ENCODE results near the gene IFT81. TPM values are rescaled to one million over a fixed set of nuclear protein-coding genes. Genes with fewer than 3 reads are reported as not detected.

The IFT81 gene
- total RNA-seq, 1 donor from 2014 or later, result 7.3 TPM

- no peaks in the 10 kb centered on the region for H3K4me1 ChIP-seq
- no peak for TF ChIP-seq CTCF (IDR thresholded peaks at IDR 0.05)
- no peak overlapping the region for H3K4me3 ChIP-seq
- no peaks in the 10 kb centered on the region for H3K27me3 ChIP-seq
- ATAC-seq, result no peak
- intact Hi-C loops (cut with DNase I), result no loop called here
- H3K36me3 ChIP-seq, result peaks cover 25% of the 10 kb centered on the region
- no peak overlapping the region for H3K27ac ChIP-seq
- no peak for DNase-seq
- no peaks in the 10 kb centered on the region for H3K9me3 ChIP-seq
Observed at GRCh38 chr12:110135806-110136205, 11.6 kb downstream of the IFT81 start.

GRCh38 chr12:110137786-110138185 is 13.6 kb downstream of the IFT81 start:
- no peak for ATAC-seq
- intact Hi-C loops (cut with DNase I), result no loop called here
- TF ChIP-seq CTCF (IDR thresholded peaks at IDR 0.05), result no peak
- H3K27ac ChIP-seq, result no peak overlapping the region
- peaks cover 3% of the 10 kb centered on the region for H3K4me1 ChIP-seq
- peaks cover 25% of the 10 kb centered on the region for H3K36me3 ChIP-seq
- no peaks in the 10 kb centered on the region for H3K9me3 ChIP-seq
- H3K4me3 ChIP-seq, result no peak overlapping the region
- DNase-seq, result no peak
- no peaks in the 10 kb centered on the region for H3K27me3 ChIP-seq

- H3K27ac ChIP-seq, result no peak overlapping the region
- peak; percentile 43 for ATAC-seq
Observed at GRCh38 chr12:110141389-110141788, 17.2 kb downstream of the IFT81 start.

GRCh38 chr12:110146986-110147385 is 22.8 kb downstream of the IFT81 start:
- no peaks in the 10 kb centered on the region for H3K27me3 ChIP-seq
- peaks cover 23% of the 10 kb centered on the region for H3K36me3 ChIP-seq
- H3K4me3 ChIP-seq, result no peak overlapping the region
- no peaks in the 10 kb centered on the region for H3K9me3 ChIP-seq
- intact Hi-C loops (cut with DNase I), result no loop called here
- no peak for ATAC-seq
- no peaks in the 10 kb centered on the region for H3K4me1 ChIP-seq
- TF ChIP-seq CTCF (IDR thresholded peaks at IDR 0.05), result no peak
- no peak overlapping the region for H3K27ac ChIP-seq
- no peak for DNase-seq

More at GRCh38 chr12:110141389-110141788, 17.2 kb downstream of the IFT81 start:
- intact Hi-C loops (cut with DNase I), result no loop called here
- Histone ChIP-seq H3K27me3 (no peaks in the 10 kb centered on the region), H3K36me3 (peaks cover 16% of the 10 kb centered on the region), H3K4me3 (no peak overlapping the region), H3K9me3 (no peaks in the 10 kb centered on the region), H3K4me1 (peaks cover 3% of the 10 kb centered on the region)
- no peak for TF ChIP-seq CTCF (IDR thresholded peaks at IDR 0.05)
- DNase-seq, result no peak

GRCh38 chr12:110149086-110149660 is 25.0 kb downstream of the IFT81 start:
- intact Hi-C loops (cut with DNase I), result no loop called here
- no peak overlapping the region for H3K27ac ChIP-seq
- DNase-seq (no peak), ATAC-seq (peak; percentile 35)
- no peaks in the 10 kb centered on the region for H3K27me3 ChIP-seq
- no peaks in the 10 kb centered on the region for H3K9me3 ChIP-seq
- no peak for TF ChIP-seq CTCF (IDR thresholded peaks at IDR 0.05)
- H3K4me1 ChIP-seq, result no peaks in the 10 kb centered on the region
- no peak overlapping the region for H3K4me3 ChIP-seq
- peaks cover 23% of the 10 kb centered on the region for H3K36me3 ChIP-seq

GRCh38 chr12:110156766-110157165 is 32.6 kb downstream of the IFT81 start:
- Histone ChIP-seq H3K27ac (no peak overlapping the region), H3K4me3 (no peak overlapping the region), H3K9me3 (peaks cover 7% of the 10 kb centered on the region), H3K4me1 (no peaks in the 10 kb centered on the region), H3K27me3 (no peaks in the 10 kb centered on the region), H3K36me3 (peaks cover 15% of the 10 kb centered on the region)
- no peak for TF ChIP-seq CTCF (IDR thresholded peaks at IDR 0.05)
- intact Hi-C loops (cut with DNase I), result no loop called here
- ATAC-seq (no peak), DNase-seq (no peak)

Measured in upper lobe of right lung (tissue), 1 donor.